NCI-H345 (cell line): ENCODE data around the gene DLAT.
"Not testable (repeated sequence)": the region's sequence is repeated elsewhere in the genome, so short reads cannot be mapped to it uniquely, and the experiment has no call there.

Source experiments
- DNase-seq: peaks from one replicate; lab custom pipeline; 2025; lab: John Stamatoyannopoulos, UW

The DLAT gene

DNA sequence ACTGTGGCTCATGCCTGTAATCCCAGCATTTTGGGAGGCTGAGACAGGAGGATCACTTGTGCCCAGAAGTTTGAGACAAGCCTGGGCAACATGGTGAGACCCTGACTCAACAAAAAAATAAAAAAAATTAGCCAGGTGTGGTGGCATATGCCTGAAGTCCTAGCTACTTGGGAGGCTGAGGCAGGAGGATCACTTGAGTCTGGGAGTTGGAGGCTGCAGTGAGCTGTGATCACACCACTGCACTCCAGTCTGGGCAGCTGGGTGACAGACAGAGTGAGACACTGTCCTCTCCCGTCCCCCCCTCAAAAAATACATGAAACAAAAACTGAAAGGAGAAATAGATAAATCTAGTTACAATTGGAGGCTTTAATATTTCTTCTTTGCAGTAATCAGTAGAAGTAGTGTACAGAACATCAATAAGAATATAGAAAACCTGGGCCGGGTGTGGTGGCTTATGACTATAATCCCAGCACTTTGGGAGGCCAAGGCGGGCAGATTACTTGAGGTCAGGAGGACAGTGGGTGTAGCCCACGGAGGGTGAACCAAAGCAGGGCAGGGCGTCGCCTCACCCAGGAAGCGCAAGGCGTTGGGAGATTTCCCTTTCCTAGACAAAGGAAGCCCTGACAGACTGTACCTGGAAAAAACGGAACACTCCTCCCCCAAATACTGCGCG lies 19.6 kb upstream of the DLAT start:
- no peak for DNase-seq

- DNase-seq = not testable (repeated sequence)
Measured at GRCh38 chr11:112006095-112006441, 19.1 kb upstream of the DLAT start.

GRCh38 chr11:112011451-112011850 lies 13.8 kb upstream of the DLAT start:
- DNase-seq = not testable (repeated sequence)

GRCh38 chr11:112012874-112013273 lies 12.3 kb upstream of the DLAT start:
- DNase-seq = no peak

DNA sequence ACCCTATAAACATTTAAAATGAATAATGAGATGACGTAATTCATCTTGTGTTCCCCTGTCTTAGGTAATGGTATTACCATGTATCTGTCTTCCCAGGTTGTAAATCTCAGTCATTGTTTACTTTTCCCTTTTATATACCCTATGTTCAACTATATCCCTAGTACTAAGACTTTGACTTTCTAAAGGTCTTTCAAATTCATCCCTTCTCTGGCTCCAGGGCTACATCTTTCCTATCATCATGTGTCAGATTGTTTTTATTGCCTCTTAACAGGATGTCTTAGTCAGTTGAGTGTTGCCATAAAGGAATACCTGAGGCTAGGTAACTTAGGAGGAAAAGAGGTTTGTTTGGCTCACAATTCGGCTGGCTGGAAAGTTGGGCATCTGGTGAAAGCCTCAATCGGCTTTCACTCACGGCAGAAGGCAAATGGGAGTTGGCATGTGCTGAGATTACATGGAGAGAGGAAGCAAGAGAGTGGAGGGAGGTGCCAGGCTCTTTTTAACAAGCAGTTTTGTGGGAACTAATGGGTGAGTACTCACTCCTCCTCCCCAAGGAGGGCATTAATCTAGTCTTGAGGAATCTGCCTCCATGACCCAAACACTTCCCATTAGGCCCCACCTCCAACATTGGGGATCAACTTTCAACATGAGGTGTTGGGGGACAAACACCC lies 11.6 kb upstream of the DLAT start:
- no peak for DNase-seq

DNA sequence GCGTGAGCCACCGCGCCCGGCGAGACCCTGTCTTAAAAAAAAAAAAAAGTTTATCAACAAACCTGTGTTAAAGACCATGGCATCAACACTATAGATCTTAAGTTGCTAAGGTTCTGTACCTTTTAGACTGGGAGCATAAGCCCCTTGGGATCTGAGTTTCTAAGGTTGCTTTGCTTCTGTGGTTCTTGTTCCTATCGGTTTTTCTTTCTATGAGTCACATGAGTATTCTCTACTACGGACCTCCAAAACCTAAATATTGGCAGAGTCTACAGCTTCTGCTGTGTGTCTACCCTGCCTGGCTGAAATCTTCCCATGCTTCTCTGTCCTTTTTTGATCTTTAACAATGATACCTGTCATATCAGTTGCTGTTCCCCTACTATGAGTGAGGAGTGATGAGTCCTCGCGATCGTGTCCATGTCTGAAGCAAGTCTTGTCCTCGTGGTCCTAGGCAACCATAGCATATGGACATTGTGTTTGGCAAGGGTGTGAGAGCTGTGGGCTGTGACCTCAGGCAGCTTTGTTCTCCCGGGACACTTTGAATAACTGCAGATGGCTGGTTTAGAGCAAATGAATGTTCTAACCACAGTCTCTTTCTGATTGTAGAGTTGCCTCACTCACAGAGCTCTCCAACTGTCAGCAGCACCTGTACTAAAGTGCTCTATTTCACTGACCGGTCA lies 9.0 kb upstream of the DLAT start:
- no peak for DNase-seq

GRCh38 chr11:112016765-112017376 lies 8.3 kb upstream of the DLAT start:
- no peak for DNase-seq

- no peak for DNase-seq
Measured at GRCh38 chr11:112017538-112017937, 7.7 kb upstream of the DLAT start.

DNA sequence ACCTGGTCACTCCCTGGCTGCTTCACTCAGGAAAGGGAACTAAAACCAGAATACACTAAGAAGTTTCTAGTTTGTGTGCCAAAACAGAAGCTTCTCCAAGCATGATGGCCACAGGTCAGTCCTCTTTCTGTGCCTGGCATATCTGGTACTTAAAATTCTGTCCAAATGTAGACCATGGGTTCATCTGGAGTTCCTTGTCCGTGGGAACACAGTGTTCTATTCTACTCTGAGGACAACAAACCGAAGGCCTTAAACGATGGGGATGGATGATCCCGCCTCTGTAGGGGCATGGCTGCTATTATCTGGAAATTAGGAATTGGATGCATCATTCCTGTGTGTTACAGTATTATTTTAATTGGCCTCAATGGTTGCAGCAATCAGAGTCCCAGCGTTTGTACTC lies 6.1 kb upstream of the DLAT start:
- no peak for DNase-seq

GRCh38 chr11:112023104-112023503 lies 2.1 kb upstream of the DLAT start:
- DNase-seq = no peak

DNA sequence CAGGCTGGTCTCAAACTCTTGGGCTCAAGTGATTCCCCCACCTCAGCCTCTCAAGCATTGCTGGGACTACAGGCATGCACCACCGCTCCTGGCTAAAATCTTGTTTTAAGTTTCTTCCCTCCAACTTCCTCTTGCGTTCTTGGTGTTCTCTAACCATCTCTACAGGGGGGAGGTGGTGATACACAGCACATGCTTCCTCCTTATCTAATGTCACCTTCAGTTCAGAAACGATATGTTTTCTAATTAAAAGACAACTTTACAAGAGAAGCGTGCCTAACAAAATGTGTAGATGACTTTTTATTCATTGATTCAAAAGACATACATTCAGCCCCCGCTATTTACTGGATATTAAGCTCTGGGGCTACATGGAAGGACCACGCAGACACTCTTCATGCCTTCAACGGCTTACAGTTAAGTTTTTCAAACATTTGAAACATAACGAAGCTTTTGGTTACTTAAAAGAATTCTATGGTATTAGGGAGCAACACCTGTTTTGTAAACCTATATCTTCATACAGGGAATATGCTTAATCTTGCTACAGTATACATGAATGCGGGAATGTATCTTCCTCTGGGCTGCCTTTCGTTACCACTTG lies 933 bp upstream of the DLAT start:
- no peak for DNase-seq

DNA sequence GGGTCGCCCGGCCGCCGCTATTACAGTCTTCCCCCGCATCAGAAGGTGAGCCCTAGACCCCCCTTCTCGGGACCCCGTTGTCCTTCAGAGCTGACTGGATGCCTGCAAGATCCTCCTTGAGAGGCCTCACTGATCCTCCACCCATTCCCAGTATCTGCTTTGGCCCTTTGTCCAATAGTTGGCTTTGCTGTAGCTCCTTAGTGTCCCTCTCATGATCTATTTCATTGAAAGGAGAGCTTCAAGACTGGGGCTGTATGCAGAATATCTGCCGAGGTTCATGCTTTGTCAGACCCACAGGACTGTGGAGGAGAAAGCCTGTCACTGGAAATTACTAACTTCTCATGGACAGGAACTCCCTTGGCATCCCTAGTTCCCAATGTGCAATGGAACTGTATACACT lies 499 bp downstream of the DLAT start:
- peak; percentile 33 for DNase-seq

GRCh38 chr11:112026784-112027410 lies 1.7 kb downstream of the DLAT start:
- DNase-seq = not testable (repeated sequence)

- DNase-seq = no peak
Measured at GRCh38 chr11:112029460-112029859, 4.3 kb downstream of the DLAT start.

GRCh38 chr11:112033902-112034301 lies 8.7 kb downstream of the DLAT start:
- no peak for DNase-seq

- DNase-seq = no peak
Measured at GRCh38 chr11:112037527-112037926, 12.3 kb downstream of the DLAT start.

DNA sequence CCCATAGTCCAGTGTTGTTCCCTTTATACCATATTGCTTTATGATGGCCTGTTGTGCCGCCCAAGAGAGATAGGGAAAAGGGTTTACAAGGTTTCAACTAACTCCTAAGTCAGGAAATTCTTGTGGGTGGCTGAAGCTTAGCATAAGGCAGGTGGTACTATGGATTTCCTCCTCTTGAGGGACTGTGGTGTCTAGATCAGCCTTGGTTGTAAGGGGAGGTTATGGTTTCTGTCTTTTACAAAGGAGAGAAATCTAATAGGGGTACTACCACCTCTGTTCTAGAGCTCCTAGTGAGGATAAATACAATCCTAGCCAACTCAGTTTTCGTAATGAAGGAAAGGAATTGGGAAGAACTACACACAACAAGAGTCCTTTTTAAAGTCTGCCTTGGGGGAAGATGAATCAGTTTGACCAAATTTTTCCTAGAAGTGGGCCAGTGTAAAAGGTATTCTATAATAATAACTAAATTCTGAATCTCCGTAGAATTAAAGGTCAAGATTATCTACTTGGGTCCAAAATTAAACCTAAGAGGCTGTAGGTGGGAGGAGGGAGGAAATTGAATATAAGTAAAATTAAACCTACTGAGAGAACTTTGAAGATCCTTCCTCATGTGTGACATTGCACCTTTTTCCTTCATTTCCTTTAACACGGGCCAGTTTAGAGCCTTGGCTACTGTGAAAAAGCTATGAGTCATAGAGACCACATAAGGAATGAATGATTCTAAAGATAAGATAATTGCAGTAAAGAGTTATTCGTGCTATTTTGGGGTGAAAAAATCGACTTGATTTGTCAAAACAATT lies 17.2 kb downstream of the DLAT start:
- no peak for DNase-seq

- DNase-seq = no peak
Measured at GRCh38 chr11:112042961-112043304, 17.7 kb downstream of the DLAT start.

- no peak for DNase-seq
Measured at GRCh38 chr11:112044961-112045360, 19.8 kb downstream of the DLAT start.

DNA sequence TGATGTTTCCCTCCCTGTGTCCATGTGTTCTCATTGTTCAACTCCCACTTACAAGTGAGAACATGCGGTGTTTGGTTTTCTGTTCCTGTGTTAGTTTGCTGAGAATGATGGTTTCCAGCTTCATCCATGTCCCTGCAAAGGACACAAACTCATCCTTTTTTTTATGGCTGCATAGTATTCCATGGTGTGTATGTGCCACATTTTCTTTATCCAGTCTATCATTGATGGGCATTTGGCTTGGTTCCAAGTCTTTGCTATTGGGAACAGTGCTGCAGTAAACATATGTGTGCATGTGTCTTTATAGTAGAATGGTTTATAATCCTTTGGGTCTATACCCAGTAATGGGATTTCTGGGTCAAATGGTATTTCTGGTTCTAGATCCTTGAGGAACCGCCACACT lies 21.4 kb downstream of the DLAT start:
- DNase-seq = not testable (repeated sequence)

DNA sequence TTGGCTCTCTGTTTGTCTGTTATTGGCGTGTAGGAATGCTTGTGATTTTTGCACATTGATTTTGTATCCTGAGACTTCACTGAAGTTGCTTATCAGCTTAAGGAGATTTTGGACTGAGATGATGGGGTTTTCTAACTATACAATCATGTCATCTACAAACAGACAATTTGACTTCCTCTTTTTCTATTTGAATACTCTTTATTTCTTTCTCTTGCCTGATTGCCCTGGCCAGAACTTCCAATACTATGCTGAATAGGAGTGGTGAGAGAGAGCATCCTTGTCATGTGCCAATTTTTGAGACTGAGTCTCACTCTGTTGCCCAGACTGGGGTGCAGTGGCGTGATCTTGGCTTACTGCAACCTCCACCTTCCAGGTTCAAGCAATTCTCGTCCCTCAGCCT lies 23.0 kb downstream of the DLAT start:
- not testable (repeated sequence) for DNase-seq
